Measurements from ENCODE around the gene KCNAB2. TPM values are rescaled to one million over a fixed set of nuclear protein-coding genes. Genes with fewer than 3 reads are reported as not detected.

The KCNAB2 gene
- total RNA-seq, 4 donors from 2014 or later, result 4.2 to 12.0 (median 10.0) TPM

GRCh38 chr1:6108476-6108875, 62.8 kb downstream of the KCNAB2 start:
- WGBS, 2 donors, result 68 to 71% methylated on average over 2 of the region's 2 CpGs
- TF ChIP-seq POLR2A (IDR thresholded peaks at IDR 0.05) (no peak), CTCF (IDR thresholded peaks at IDR 0.05) (no peak)
- no peak for DNase-seq (ENCODE audit: low spot score in 2 of 2)
- no peak overlapping the region for H3K4me3 ChIP-seq (ENCODE audit: low read depth, poor library complexity, severe bottlenecking)
- intact Hi-C loops (cut with DNase I; ENCODE audit: low total_unique reads), result loop anchor here (5.0 to 10.0 kb wide), 2 partner anchors 236 to 554 kb away; no protein-coding TSS in a partner anchor

GRCh38 chr1:6108937-6109614, 63.4 kb downstream of the KCNAB2 start:
- intact Hi-C loops (cut with DNase I; ENCODE audit: low total_unique reads), result loop anchor here (5.0 to 10.0 kb wide), 2 partner anchors 236 to 553 kb away; no protein-coding TSS in a partner anchor
- WGBS, 2 donors, result 22 to 40% methylated on average over 7 to 15 of the region's 15 CpGs
- TF ChIP-seq POLR2A (IDR thresholded peaks at IDR 0.05) (no peak), CTCF (IDR thresholded peaks at IDR 0.05) (no peak)
- DNase-seq (ENCODE audit: low spot score in 2 of 2), result no peak
- no peak overlapping the region for H3K4me3 ChIP-seq (ENCODE audit: low read depth, poor library complexity, severe bottlenecking)

GRCh38 chr1:6109688-6110087, 64.0 kb downstream of the KCNAB2 start:
- intact Hi-C loops (cut with DNase I; ENCODE audit: low total_unique reads), result loop anchor here (5.0 to 10.0 kb wide), 4 partner anchors 75 to 553 kb away; partner anchors contain the start of genes CHD5 and HES3
- no peak for DNase-seq (ENCODE audit: low spot score in 2 of 2)
- TF ChIP-seq CTCF (IDR thresholded peaks at IDR 0.05) (no peak), POLR2A (IDR thresholded peaks at IDR 0.05) (no peak)
- WGBS, 2 donors, result 71 to 75% methylated on average over 20 to 24 of the region's 24 CpGs
- no peak overlapping the region for H3K4me3 ChIP-seq (ENCODE audit: low read depth, poor library complexity, severe bottlenecking)

- TF ChIP-seq POLR2A (IDR thresholded peaks at IDR 0.05) (no peak), CTCF (IDR thresholded peaks at IDR 0.05) (no peak)
- intact Hi-C loops (cut with DNase I; ENCODE audit: low total_unique reads), result loop anchor here (5.0 to 10.0 kb wide), 2 partner anchors 74 to 132 kb away; partner anchors contain the start of genes CHD5 and HES3
- DNase-seq (ENCODE audit: low spot score in 2 of 2), result no peak
- 68 to 73% methylated on average over 15 of the region's 15 CpGs for WGBS, 2 donors
- no peak overlapping the region for H3K4me3 ChIP-seq (ENCODE audit: low read depth, poor library complexity, severe bottlenecking)
Measured at GRCh38 chr1:6110326-6110725, 64.6 kb downstream of the KCNAB2 start.

GRCh38 chr1:6111571-6111970, 65.9 kb downstream of the KCNAB2 start:
- DNase-seq (ENCODE audit: low spot score in 2 of 2), result no peak
- intact Hi-C loops (cut with DNase I; ENCODE audit: low total_unique reads), result loop anchor here (5.0 to 10.0 kb wide), 2 partner anchors 73 to 131 kb away; partner anchors contain the start of genes CHD5 and HES3
- H3K4me3 ChIP-seq (ENCODE audit: low read depth, poor library complexity, severe bottlenecking), result no peak overlapping the region
- 55 to 74% methylated on average over 24 of the region's 24 CpGs for WGBS, 2 donors
- TF ChIP-seq CTCF (IDR thresholded peaks at IDR 0.05) (no peak), POLR2A (IDR thresholded peaks at IDR 0.05) (no peak)

Measured in lower leg skin (tissue), 4 donors.